SHP77 (cell line): ENCODE measurements around the gene FRMD8.
A peak's percentile ranks its signal among the peaks of the same experiment; 100 is the strongest.

Experiments used
- DNase-seq, 2 experiments: peaks; one replicate each; lab custom pipeline; 2025; lab: John Stamatoyannopoulos, UW

The FRMD8 gene

DNA sequence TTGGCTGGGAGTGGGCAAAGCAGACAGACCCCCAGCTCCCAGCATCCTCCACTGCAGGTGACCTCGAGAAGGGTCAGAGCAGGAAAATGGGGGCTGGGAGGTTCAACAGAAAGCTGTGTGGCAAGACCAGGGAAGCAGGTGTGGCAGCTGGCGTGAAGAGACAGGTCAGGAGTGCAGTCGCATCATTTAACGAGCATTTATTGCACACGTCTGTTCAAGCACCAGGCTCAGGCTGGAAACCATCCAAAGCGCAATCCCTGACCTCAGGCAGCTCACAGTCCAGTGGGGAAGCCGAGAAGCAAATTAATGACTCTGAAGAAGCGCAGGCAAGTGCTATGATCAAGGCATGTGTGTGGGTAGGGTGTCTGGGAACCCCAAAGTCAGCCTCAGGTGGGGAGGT is 11.4 kb upstream of the FRMD8 start:
- peak in 1 of 2 experiments; percentile 23 for DNase-seq

DNA sequence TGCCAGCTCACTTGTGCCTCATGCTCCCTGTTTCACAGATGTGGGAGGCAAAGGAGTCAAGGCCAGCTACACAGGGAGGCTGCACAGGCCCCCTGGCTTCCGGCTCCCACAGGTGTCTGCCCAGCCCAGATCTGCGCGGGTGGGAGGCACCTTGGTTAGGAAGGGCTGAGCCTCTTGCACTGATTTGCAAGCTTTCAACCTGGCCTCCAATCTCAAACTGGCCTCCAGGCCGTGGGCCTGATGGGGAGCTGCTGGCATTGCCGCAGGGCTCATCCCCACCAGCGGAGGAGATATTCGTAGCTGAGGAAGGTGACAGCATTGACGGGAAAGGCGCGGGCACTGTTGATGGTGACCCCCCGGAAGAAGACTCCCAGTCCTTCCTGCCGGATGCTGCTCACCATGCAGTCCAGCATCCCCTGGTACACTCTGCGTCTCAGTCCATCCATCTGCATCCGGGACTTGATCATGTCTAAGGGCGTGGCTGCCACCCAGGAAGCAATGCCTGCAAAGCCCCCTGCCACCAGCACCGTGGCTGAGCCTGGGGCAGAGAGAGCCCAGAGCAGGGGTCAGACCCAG is 10.2 kb upstream of the FRMD8 start:
- no peak for DNase-seq

DNA sequence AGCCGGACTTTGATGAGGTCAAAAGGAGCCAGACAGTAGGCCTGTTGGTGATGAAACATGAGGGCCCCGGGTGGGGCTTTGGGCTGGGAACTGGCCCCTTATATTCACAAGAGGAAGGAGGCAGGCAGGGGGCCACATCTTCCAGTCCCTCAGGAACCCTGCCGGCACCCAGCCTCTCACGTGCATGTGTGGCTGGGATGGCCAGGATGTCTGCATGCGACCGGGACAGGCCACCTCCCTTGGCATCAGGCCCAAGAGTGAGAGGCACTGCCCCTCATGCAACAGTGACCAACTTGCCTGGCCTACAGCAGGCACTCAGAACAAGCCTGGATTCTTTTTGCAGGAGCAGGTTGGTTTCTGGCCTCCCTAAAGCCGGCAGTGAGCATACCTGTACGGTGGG is 9.4 kb upstream of the FRMD8 start:
- no peak for DNase-seq

DNA sequence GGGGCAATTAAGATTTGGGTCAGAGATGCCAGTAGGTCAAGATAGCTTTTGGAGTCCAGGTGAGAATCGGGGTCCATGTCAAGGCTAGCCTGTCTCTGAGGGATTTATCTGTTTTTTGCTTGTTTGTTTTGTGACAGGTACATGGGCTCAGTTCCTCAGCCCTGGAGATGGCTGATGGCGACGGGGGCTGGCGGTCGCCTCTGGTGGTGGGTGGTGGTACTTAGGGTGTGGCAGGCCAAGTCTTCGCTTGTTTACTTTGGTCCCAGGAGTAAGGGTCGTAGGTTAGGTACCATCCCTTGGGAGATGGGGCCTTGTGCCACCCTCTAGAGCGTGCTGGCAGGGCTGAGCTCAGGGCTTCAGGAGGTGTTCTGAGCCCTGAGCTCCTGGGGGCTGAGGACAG is 8.7 kb upstream of the FRMD8 start:
- no peak for DNase-seq

DNA sequence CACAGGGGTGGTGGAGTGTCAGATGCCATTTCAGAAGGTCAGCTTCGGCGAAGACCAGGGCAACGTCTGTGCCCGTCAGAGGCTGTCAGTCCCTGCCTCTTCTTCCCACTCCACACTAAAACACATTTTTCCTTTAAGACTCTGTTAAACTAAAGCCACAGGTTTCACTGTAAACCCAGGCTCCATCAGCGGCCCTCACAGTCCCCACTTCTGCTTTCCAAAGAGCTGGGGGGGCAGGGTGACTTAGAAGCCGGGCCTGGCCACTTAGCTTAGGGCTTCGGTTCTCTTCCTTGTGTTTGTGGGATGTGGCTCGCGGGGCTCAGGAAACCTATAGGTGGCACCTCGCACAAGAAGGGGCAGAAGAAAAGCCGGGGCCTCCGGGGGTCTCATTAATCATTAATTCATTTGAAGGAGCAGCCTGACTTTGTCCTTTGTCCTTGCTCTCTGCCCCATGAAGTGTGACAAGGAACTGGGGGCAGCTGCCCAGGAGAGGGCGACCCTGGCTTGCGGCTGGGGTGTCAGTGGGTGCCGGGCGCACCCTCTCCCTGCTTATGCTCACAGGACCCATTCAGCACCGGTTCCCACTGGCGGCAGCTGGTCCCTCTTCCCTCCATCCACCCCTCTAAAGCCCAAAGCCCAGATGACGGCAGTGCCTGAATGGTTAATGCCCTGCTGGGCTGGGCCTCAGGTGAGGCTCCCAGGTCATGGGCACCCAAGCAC is 8.1 kb upstream of the FRMD8 start:
- no peak for DNase-seq

DNA sequence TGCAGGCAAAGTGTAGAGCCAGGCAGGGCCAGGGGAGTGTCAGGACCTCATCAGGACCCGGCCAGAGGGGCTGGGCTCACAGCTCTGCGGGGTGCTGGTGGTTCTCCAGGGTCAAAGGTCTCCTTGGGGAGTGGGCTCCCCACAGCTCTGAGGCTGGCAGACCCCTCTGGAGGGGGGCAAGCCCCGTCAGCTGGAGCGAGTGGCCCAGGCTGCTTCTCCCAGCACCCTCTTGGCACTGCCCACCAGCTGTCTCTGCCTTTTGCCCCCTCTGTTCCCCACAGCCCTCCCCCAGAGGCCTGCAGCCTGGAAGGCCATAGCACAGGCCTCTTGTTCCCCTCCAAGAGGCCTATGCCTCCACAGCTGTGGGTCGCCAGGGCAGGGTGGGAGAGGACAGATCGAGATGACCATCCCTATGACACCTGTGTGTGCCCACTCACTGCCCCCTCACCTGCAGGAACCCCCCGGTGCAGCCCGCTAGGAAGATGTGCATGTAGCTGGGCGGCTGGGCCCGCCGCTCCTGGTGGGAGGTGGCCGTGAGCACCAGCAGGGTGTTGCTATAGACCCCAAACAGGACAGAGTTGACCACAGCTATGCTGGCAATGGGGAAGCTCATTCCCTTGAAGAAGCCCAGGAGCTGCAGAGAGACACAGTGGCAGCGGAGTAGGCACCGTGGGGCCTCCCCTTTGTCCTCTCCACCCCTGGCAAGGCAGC is 7.4 kb upstream of the FRMD8 start:
- DNase-seq = no peak

DNA sequence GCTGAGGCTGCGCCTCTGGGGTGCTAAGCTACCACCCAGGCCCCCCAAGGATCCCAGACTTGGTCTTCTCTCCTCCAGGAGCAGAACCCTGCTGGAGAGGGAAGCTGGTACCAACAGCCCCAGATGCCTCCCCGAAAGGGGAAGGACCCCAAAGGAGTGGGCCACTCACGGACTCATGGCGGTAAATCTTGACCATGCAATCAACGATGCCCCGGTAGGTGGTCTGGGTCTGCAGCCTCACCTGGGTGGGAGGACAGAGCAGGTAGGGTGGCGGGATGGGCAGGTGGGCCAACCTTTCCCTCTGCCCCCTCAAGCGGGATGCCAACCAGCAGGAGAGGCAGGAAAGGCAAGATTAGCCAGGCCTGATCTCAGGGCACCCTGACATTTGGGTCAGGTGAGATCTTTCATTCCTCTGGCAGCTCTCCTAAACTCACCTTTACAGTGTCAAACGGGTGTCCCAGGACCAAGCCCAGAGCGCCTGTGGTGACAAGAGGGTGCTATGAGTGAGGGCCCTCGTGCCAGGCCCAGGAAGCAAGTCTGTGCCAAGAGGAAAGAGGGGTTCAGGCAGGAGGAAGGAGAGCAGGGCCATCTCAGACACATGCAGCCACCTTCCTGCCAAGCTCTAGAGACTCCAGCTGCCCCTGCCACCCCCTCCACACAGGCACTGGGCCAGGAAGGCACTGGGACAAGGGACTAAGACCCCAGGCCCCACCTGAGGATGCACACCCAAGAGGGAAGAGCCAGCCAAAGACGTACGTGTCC is 6.6 kb upstream of the FRMD8 start:
- DNase-seq = no peak

DNA sequence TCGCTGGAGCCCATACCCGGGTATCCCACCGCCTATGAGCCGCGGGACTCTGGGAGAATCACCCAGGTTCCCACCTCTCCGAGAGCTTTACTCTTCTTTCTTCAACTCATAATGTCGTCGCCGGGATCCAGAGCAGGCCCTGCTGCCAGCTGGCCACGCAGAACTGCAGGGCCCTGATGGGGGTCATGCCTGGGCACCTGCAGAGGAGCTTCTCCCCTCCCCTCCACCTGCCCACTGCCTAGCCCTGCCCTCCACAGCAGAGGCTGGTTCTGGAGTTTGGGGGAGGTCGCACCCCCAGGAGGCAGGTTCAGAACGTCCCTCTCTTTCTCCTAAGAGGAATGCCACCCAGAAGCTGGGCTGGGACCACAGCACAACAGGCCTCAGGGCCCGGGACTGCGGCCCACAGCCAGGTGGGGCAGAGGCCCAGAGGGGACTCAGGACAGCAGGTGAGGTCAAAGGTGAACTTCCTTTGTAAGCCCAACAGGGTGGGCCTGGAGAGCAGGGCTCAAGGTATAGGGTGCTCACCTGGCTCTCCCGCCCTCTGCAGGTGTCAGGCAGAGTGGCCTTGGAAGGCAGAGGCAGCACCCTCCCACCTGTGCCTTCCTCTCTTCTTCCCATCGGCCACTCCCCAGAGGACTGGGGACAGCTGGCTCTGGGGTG is 5.8 kb upstream of the FRMD8 start:
- no peak for DNase-seq

DNA sequence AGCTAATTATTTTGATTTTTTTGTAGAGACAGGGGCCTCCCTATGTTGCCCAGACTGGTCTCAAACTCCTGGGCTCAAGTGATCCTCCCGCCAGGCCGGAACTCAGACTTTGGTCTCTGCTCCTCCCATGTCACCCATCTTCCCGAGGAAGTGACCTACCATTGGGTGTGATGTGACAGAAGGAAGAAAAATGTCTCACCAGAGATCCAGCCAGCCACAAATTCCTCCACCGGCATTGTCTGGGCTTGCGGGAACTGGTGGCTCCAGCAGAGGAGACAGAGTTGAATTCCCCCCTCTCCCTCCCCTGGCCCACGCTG is 4.8 kb upstream of the FRMD8 start:
- no peak for DNase-seq

DNA sequence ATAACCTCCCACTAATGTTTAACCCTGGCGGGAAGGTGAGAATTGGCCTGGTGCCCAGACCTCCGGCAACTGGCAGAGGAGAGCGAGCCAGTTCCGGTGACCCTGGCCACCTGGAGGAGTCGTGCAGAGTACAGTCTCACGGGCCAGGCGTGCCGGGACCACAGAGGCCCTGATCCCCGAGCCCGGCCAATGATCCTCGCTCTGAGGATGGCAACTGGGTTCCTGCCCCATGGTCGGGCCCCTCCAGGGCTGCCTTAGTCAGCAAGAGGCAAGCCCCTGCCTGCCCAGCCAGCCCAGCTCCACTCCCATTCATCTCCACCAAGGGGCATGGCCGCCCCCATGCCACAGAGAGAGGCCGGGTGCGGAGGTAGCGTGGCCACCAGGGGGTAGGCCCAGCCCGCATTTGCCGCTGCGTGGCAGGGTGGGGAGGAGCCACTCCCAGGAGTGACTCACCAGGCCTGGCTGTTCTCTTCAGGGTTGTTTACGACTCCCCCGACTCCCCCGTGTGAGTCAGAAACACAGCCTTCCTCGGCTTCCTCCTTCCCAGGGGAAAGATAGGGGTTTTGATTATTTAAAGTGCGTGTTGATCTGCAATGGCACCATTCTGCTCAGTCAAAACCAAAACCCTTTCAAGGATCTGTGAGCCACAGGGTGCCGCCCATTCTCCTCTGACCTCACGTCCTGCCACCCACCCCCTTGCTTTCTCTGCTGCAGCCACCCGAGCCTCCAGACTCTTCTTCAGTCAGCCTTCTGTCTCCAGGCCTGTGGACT is 4.2 kb upstream of the FRMD8 start, which contains the start of gene SLC25A45:
TSS of gene SLC25A45 (minus strand) at position 614 of the 771 bp plus-strand sequence. CDS start 695 bp downstream, outside the sequence.
- peak; percentile 74 to 89 for DNase-seq

DNA sequence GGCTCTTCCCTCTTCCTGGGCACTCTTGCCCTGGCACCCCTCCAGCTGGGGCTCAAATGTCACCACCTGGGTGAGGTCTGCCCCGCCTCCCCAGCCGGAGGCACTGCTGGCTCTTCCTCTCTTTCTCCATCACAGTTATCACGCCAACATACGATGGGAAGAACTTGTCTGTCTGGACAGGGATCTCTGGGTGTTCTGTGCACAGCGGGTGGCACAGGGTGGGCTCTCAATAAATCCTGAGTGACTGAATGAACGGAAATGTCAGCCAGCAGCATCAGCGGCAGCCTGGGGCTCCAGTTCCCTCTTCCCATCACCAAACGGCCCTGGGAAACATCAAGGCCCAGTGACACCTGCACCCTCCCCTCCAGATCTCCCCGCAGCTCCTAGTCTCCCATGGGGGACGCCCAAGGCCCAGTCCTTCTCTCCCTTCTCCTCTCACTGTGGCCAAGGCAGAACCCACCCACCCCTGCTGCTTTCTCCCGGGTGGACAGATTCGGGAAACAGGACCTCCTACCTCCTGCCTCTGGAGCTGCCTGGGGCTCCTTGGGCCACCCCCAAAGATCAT is 3.6 kb upstream of the FRMD8 start:
- DNase-seq = peak; percentile 81 to 87

DNA sequence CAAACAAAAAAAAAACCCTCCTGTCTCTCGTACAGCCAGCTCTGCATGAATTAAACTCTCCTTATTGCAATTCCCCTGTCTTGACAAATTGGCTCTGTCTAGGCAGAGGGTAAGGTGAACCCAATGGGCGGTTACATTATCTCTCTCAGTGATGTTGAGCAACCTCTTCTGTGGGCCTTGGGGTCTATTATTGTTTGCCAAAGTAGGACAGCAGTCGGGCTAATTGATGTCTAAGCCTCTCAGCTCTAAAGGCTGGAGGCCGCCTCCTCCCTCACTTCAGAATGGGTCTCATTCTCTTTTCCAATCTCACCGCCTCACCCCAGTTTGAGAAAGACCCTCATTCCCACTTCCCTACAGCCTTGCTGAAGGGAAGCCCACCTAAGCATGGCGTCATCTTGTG is 2.7 kb upstream of the FRMD8 start:
- DNase-seq = no peak

DNA sequence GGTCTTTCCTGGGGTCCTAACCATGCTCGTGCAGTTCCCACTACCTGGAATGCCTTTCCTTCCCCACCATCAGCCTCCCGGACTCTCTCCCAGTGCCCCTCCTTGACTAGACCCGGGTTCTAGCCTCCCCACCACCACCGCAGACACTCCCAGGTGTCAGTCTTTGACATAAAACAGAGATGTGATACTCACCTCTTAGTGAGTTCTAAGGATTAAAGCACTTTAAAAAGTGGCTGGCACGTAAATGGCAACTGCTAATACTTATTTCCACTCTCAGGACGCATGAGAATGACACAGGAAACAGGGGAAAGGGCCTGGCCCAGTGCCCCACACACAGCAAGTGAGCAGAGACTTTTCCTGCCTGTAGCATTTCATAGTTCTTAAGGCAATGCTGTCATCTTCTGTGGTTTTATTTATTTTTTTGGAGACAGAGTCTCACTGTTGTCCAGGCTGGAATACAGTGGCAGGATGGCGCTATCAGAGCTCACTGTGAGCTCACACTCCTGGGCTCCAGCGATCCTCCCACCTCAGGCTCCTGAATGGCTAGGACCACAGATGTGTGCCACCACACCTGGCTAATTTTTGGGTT is 2.0 kb upstream of the FRMD8 start:
- no peak for DNase-seq

DNA sequence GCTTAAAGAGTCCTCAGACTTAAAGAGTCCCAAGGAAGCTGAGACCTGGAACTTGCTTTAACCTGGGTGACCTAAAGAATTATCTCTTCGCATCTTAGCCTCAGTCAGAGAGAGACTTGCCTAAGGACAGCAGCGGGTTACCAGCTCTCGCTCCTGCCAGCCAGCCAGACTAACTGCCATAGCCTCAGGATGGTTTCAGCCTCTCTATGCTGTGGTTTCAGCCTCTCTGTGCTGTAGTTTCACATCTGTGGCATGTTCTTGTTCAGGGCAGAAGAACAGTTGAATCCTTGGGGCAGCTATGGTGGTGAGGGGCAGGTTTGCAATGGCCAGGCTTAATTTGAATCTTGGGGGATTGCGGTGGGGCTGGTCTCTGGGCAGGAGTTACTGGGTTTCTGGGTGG is 2.3 kb downstream of the FRMD8 start:
- DNase-seq = no peak

DNA sequence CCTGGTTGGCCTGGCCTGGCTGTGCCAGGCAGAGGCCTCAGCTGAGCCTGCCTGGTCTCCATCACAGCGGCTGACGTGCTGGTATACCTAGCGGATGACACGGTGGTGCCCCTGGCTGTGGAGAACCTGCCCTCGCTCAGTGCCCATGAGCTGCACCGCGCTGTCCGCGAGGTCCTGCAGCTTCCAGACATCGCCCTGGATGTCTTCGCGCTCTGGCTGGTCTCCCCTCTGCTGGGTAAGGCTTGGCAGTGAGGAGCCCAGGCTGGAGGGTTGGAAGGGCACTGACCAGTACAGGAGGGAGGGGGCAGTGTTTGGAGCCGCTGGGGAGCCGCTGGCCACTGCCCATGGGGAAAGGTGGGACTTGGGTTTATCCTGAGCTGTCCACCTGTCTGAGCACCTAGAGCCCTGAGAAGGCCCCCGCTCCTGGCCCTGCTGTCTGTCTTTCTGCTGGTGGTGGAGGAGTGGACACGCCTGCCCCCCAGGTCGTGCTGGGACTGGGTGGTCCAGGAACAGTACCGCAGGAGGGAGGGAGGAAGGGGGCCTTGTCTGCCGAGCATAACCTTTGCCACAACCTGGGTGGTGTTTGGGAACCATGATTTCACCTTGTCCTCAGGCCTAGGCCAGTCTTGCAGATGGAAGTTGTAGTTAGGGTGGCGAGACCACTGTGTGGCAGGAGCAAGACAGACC is 3.0 kb downstream of the FRMD8 start:
- no peak for DNase-seq

DNA sequence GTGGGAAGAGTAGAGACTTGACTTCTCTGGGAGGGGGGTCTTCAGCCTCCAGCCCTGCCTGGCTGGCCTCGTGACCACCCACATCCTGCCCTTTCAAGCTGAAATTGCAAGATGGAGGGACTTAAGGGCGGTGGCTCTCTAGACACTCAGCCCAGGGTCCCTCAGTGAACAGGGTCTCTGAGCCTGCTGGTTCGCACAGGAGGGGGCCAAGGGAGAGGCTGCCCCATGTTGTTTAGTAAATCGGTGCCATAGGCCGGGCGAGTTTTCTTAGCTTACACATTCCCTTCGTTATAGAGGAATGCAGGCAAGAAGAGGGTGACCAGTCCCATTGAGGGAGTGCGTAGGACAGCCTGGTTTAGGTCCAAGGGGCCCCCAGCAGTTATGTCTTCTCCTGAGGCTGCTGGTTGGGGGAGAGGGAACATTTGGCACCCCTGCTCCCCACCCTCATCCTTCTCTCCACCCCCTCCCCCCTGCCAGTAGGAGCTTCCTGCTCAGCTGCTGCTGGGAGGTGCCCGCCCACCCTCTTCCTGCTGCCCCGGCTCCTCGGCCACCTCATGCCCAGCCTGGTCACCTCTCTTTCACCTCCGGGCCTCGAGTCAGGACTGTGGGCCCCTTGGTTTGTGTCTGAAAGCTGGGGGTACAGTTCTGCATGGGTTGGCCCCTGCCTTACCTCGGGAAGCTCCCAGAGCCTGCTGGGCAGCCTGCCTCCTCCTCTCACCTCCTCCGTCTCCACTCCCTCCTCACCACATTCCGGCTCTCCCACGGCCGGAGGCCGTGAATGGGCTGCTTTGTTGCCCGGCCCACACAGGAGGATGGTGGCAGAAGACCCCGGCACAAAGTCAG is 3.9 kb downstream of the FRMD8 start:
- no peak for DNase-seq

DNA sequence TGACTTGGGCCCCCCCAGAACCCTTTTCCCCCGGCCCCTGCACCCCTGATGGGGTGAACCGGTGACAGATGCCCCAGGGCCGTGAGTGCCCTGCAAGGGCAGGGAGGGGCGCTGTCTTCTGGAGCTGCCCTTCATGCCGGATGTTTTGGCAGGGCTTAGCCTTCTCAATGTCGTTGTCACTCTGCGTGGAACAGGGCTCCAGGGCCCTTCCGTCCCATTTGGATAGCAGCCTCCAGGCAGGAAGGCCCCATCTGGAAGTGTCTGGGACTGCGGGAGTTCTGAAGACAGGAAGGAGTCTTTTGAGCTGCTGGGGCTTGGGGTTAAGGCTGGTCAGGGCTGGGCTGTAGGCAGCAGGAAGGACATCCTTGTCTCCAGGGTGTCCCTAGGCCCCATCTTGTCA is 4.6 kb downstream of the FRMD8 start:
- no peak for DNase-seq

DNA sequence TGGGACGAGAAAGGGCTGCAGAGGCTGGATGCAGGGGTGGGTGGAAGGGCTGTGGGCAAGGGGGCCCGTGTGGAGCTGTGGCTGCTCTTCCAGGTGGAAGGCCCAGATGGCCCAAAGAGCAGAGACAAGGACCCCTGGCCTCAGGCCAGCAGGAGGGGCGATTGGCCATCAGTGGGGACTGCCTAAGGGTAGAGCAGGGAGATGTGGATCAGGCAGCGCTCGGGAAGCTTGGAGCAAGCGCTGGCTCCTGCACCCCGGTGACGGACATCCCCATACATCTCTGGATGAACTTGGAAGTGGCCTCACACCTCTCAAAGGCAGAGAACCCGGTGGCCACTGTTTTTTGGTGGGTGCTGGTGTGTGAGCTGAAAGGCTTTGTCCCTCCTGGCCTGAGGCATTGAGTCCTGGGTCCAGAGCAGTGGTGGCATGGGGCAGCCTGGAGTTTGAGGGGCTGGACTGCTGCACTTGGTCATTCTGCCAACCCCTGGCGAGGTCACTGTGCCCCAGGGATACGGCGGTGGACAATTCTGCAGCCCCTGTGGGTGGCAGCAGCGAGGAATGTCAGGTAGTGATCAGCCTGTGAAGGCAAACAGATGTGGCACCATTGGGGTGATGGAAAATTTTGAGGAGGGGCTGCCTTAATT is 5.9 kb downstream of the FRMD8 start:
- no peak for DNase-seq

DNA sequence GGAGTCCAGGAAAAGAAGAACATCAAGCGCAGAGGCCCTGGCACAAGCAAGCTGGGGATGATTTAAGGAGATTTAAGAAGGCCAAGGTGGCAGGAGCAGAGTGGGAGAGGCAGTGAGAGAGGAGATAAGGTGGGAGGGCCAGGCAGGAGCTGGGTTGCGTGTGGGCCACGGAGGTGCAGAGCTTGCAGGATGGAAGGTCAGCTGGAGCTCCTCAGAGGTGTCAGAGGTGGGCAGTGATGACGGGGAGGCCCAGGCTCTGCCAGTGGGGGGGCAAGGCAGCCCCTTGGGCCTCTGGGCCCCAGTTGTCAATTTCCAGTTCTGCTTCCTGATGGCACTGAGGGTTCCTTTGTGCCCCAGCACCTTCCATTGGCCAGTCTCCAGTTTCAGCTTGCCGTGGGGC is 6.5 kb downstream of the FRMD8 start:
- DNase-seq = no peak
